Choroid plexus epithelial cell (primary cell): ENCODE results near the gene COL18A1.

Experiments used
- DNase-seq: peaks from one replicate; pipeline ENCODE4 v3.0.0-alpha.2; 2010; ENCODE audit warnings: low read depth
- H3K4me3 ChIP-seq: 2 replicates; pipeline ENCODE4 v1.5.1; 2011; ENCODE audit warnings: low read depth, mild to moderate bottlenecking, control low read depth, low read length, moderate library complexity
- CTCF ChIP-seq: conservative IDR thresholded peaks from 2 replicates; pipeline ENCODE4 v1.5.1; 2011; ENCODE audit warnings: low read depth, mild to moderate bottlenecking, control low read depth, inconsistent platforms, low read length, moderate library complexity

COL18A1 gene

GRCh38 chr21:45533361-45533845 is 128.4 kb downstream of the COL18A1 start:
- no peak overlapping the region for H3K4me3 ChIP-seq
- no peak for DNase-seq
- TF ChIP-seq CTCF, result no peak

- no peak overlapping the region for H3K4me3 ChIP-seq
- DNase-seq, result no peak
- no peak for TF ChIP-seq CTCF
These were observed 129.1 kb downstream of the COL18A1 start for GRCh38 chr21:45533846-45534635.

- peak; percentile 34 for DNase-seq
- no peak overlapping the region for H3K4me3 ChIP-seq
- no peak for TF ChIP-seq CTCF
These were observed 129.8 kb downstream of the COL18A1 start for GRCh38 chr21:45534636-45535331.

GRCh38 chr21:45535341-45536081 is 130.5 kb downstream of the COL18A1 start:
- H3K4me3 ChIP-seq, result no peak overlapping the region
- no peak for TF ChIP-seq CTCF
- no peak for DNase-seq

GRCh38 chr21:45536301-45537081 is 131.5 kb downstream of the COL18A1 start:
- no peak for TF ChIP-seq CTCF
- DNase-seq, result no peak
- H3K4me3 ChIP-seq, result no peak overlapping the region

GRCh38 chr21:45537111-45537745 is 132.3 kb downstream of the COL18A1 start:
- no peak for DNase-seq
- no peak for TF ChIP-seq CTCF
- H3K4me3 ChIP-seq, result no peak overlapping the region
